PC-3 (cell line): Measurements from ENCODE around the gene FHL2. TPM values are rescaled to one million over a fixed set of nuclear protein-coding genes. Genes with fewer than 3 reads are reported as not detected.

Experiments
- ATAC-seq: fragments of 200-7000 bp; cut with Tn5 transposase; 2 replicates; pipeline ENCODE4 v1.9.1; 2020; ENCODE audit warnings: mild to moderate bottlenecking, moderate library complexity
- BruUV-seq: library from RNA; stranded (reverse); fragments of 400-500 nt; replicated peaks from 2 replicates; lab custom pipeline; 2021; lab: Mats Ljungman, UMichigan
- CTCF ChIA-PET: fragments of 300-600 bp; sonication (Branson Sonifier 250); formaldehyde crosslinking; loops from one replicate; lab custom pipeline; 2022; ENCODE audit warnings: antibody characterized with exemption; lab: Charles Lee
- POLR2A ChIA-PET: fragments of 300-600 bp; sonication (Branson Sonifier 250); formaldehyde crosslinking; loops from one replicate; lab custom pipeline; 2022; ENCODE audit warnings: antibody characterized with exemption; ENCODE audit not compliant: unreplicated experiment; lab: Charles Lee
- DNase-seq: peaks from one replicate; pipeline ENCODE4 v3.0.0-alpha.2; 2015
- H2AFZ ChIP-seq: fragments of 300-600 bp; sonication (generic); 2 replicates; pipeline ENCODE4 v1.6.0; 2016; ENCODE audit warnings: antibody characterized with exemption, low read length
- H3F3A ChIP-seq: fragments of 300-600 bp; sonication (generic); one replicate; pipeline ENCODE4 v1.6.0; 2017; ENCODE audit warnings: antibody characterized with exemption, low read length, control low read depth, mild to moderate bottlenecking; ENCODE audit not compliant: unreplicated experiment
- H3K27ac ChIP-seq: fragments of 300-600 bp; sonication (generic); 2 replicates; pipeline ENCODE4 v1.5.1; 2016; ENCODE audit warnings: mild to moderate bottlenecking, low read length
- H3K27me3 ChIP-seq: fragments of 300-600 bp; sonication (generic); 2 replicates; pipeline ENCODE4 v1.6.1; 2016; ENCODE audit warnings: low read length, mixed read lengths
- H3K36me3 ChIP-seq: fragments of 300-600 bp; sonication (generic); 2 replicates; pipeline ENCODE4 v1.6.1; 2016; ENCODE audit warnings: low read depth, mixed run types, low read length, mixed read lengths
- H3K4me1 ChIP-seq: fragments of 300-600 bp; sonication (generic); 2 replicates; pipeline ENCODE4 v1.5.1; 2016; ENCODE audit warnings: low read length; ENCODE audit not compliant: insufficient read depth
- H3K4me2 ChIP-seq: fragments of 300-600 bp; sonication (generic); 2 replicates; pipeline ENCODE4 v1.6.0; 2016; ENCODE audit warnings: low read length
- H3K4me3 ChIP-seq: fragments of 300-600 bp; sonication (generic); 2 replicates; pipeline ENCODE4 v1.5.1; 2016; ENCODE audit warnings: mild to moderate bottlenecking, low read length, mixed read lengths
- H3K79me2 ChIP-seq: fragments of 300-600 bp; sonication (generic); 2 replicates; pipeline ENCODE4 v1.6.1; 2017; ENCODE audit warnings: low read length, mixed read lengths
- H3K9ac ChIP-seq: fragments of 300-600 bp; sonication (generic); 2 replicates; pipeline ENCODE4 v1.6.0; 2016; ENCODE audit warnings: mild to moderate bottlenecking, low read length
- H3K9me2 ChIP-seq: fragments of 300-600 bp; sonication (generic); replicated peaks from 2 replicates; pipeline ENCODE4 v1.6.1; 2016; ENCODE audit warnings: mixed run types, low read length, mixed read lengths
- H3K9me3 ChIP-seq: fragments of 300-600 bp; sonication (generic); 2 replicates; pipeline ENCODE4 v1.6.1; 2016; ENCODE audit warnings: low read length, mixed read lengths
- H4K20me1 ChIP-seq: fragments of 300-600 bp; sonication (generic); 2 replicates; pipeline ENCODE4 v1.6.1; 2016; ENCODE audit warnings: low read length, mixed read lengths
- EZH2 ChIP-seq: fragments of 300-600 bp; sonication (generic); IDR thresholded peaks from one replicate; pipeline ENCODE4 v1.6.1; 2017; ENCODE audit warnings: antibody characterized with exemption, mild to moderate bottlenecking, low read length; ENCODE audit not compliant: unreplicated experiment
- EZH2phosphoT487 ChIP-seq: fragments of 300-600 bp; sonication (generic); IDR thresholded peaks from 2 replicates; pipeline ENCODE4 v1.6.1; 2018; ENCODE audit warnings: mild to moderate bottlenecking, antibody characterized with exemption, low read length, borderline replicate concordance
- intact Hi-C: fragments of 100-400 bp; cut with micrococcal nuclease; formaldehyde crosslinking; loops from 2 replicates; pipeline ENCODE4 v1.9.0; 2023
- total RNA-seq: library from RNA; depleted of rRNA; stranded (reverse); fragments of >200 nt; gene quantifications from 2 replicates; pipeline ENCODE4 v1.2.3, GENCODE V29; 2014
- TF ChIP-seq, protein P1 (sequence below): fragments of 300-600 bp; sonication (generic); conservative IDR thresholded peaks from 2 replicates; pipeline ENCODE4 v1.5.1; 2017; ENCODE audit warnings: antibody characterized with exemption, low read depth, mild to moderate bottlenecking, low read length

The FHL2 gene
- total RNA-seq, 1 experiment from 2014 or later, result 118 TPM

DNA sequence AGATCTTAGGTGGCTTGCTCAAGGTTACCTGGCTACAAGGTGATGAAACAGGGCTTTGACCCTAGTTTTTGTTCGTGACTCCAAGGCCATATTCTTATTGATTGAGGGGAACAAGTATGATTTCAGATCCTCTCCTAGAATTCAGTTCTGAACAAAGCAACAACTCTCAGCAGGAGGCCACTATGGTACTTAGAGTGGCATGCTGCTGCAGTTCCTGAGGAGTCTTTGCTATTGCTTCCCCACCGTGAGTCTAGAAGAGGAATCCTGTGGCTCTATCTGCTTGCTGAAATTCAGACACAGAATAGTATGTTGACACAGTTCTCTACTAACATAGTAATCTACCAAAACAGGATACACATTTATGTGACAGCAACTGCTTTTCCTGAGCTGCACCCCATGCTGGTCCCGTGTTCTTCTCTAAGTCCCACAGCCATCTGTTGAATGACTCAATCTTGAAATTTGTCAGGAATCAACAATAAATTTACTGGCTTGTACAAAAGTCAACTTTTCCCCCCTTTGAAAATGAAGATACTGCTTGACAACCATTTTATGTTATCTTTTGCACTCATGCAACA lies 73.4 kb downstream of the FHL2 start:
- H3K27me3 ChIP-seq, result no peaks in the 10 kb centered on the region
- H3K4me1 ChIP-seq, result peaks cover 57% of the 10 kb centered on the region
- H3F3A ChIP-seq, result no peaks in the 10 kb centered on the region
- intact Hi-C loops, result loop anchor here (5.0 kb wide), 1 partner anchor 33 kb away; no protein-coding TSS in a partner anchor
- no peak overlapping the region for H2AFZ ChIP-seq
- H3K36me3 ChIP-seq, result peaks cover 3% of the 10 kb centered on the region; the same call in 1 of the 2 replicates
- peaks cover 89% of the 10 kb centered on the region for H3K79me2 ChIP-seq
- BruUV-seq, result no TSS peak
- no peaks in the 10 kb centered on the region for H3K9me3 ChIP-seq
- peak overlapping the region; percentile 33 for H3K27ac ChIP-seq
- TF ChIP-seq EZH2phosphoT487 (no peak), EZH2 (no peak)
- TF ChIP-seq, protein P1, sequence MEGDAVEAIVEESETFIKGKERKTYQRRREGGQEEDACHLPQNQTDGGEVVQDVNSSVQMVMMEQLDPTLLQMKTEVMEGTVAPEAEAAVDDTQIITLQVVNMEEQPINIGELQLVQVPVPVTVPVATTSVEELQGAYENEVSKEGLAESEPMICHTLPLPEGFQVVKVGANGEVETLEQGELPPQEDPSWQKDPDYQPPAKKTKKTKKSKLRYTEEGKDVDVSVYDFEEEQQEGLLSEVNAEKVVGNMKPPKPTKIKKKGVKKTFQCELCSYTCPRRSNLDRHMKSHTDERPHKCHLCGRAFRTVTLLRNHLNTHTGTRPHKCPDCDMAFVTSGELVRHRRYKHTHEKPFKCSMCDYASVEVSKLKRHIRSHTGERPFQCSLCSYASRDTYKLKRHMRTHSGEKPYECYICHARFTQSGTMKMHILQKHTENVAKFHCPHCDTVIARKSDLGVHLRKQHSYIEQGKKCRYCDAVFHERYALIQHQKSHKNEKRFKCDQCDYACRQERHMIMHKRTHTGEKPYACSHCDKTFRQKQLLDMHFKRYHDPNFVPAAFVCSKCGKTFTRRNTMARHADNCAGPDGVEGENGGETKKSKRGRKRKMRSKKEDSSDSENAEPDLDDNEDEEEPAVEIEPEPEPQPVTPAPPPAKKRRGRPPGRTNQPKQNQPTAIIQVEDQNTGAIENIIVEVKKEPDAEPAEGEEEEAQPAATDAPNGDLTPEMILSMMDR, result no peak
- no peaks in the 10 kb centered on the region for H3K9me2 ChIP-seq
- H3K9ac ChIP-seq, result no peak overlapping the region
- H4K20me1 ChIP-seq, result no peaks in the 10 kb centered on the region
- DNase-seq, result peak; percentile 61
- ChIA-PET CTCF (no interaction called here), POLR2A (no interaction called here)
- no peak overlapping the region for H3K4me3 ChIP-seq
- peak overlapping the region; percentile 35 for H3K4me2 ChIP-seq
- ATAC-seq, result peak; percentile 58

DNA sequence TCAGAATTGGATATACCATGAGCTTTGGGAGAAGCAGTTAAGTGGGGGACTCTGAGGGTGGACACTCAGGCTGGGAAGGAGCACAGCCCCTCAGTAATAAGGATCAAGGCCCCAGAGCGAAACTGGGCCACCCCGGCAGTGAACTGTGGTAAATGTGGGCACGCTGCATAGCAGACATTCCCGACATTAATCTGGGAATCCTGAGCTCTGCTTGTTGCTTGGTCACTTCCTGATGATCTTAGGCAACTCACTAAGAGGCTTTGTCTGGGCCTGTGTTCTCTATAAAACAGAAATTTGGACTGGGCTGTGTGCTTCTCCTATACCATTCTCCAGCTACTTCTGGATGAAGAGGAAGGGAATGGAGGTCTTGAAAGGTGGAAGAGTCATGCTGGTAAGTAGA lies 74.1 kb downstream of the FHL2 start:
- ATAC-seq (no peak), DNase-seq (no peak)
- no peaks in the 10 kb centered on the region for H3K27me3 ChIP-seq
- no peak overlapping the region for H3K9ac ChIP-seq
- H4K20me1 ChIP-seq, result no peaks in the 10 kb centered on the region
- no peaks in the 10 kb centered on the region for H3K9me2 ChIP-seq
- ChIA-PET CTCF (no interaction called here), POLR2A (no interaction called here)
- no TSS peak for BruUV-seq
- H3F3A ChIP-seq, result no peaks in the 10 kb centered on the region
- no peaks in the 10 kb centered on the region for H3K9me3 ChIP-seq
- peaks cover 55% of the 10 kb centered on the region for H3K4me1 ChIP-seq
- no peak overlapping the region for H3K4me2 ChIP-seq
- H3K79me2 ChIP-seq, result peaks cover 89% of the 10 kb centered on the region
- no peak overlapping the region for H3K4me3 ChIP-seq
- intact Hi-C loops, result loop anchor here (5.0 kb wide), 1 partner anchor 32 kb away; no protein-coding TSS in a partner anchor
- no peak overlapping the region for H2AFZ ChIP-seq
- peak overlapping the region; percentile 33; the same call in 1 of the 2 replicates for H3K27ac ChIP-seq
- peaks cover 3% of the 10 kb centered on the region; the same call in 1 of the 2 replicates for H3K36me3 ChIP-seq
- TF ChIP-seq, protein P1, result no peak
- TF ChIP-seq EZH2 (no peak), EZH2phosphoT487 (no peak)

DNA sequence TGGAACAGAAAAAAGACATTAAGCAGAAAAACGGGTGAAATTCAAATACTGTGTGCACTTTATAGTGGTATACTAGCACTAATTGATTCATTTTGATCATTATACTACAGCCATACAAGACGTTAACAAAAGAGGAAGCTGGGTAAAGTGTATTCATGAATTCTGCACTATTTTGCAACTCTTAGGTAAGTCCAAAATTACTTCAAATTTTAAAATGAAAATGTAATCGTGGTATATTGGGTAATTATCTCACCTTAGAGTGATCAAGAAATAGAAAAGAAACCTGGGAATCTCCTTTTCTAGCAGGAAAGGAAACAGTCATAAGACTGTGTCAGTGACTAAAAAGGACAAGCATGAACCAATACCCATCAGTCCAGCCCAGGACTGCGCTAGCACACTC lies 74.8 kb downstream of the FHL2 start:
- no peaks in the 10 kb centered on the region for H3F3A ChIP-seq
- H3K9me3 ChIP-seq, result no peaks in the 10 kb centered on the region
- intact Hi-C loops, result no loop called here
- no peak overlapping the region for H2AFZ ChIP-seq
- CTCF ChIA-PET, result no interaction called here
- BruUV-seq, result no TSS peak
- H3K9me2 ChIP-seq, result no peaks in the 10 kb centered on the region
- H3K4me1 ChIP-seq, result peaks cover 55% of the 10 kb centered on the region
- DNase-seq (no peak), ATAC-seq (no peak)
- H3K4me2 ChIP-seq, result no peak overlapping the region
- no peak overlapping the region for H3K9ac ChIP-seq
- TF ChIP-seq EZH2phosphoT487 (no peak), EZH2 (no peak)
- TF ChIP-seq, protein P1, result no peak
- H3K27me3 ChIP-seq, result no peaks in the 10 kb centered on the region
- peaks cover 86% of the 10 kb centered on the region for H3K79me2 ChIP-seq
- H4K20me1 ChIP-seq, result no peaks in the 10 kb centered on the region
- peaks cover 3% of the 10 kb centered on the region; the same call in 1 of the 2 replicates for H3K36me3 ChIP-seq
- no peak overlapping the region for H3K27ac ChIP-seq
- POLR2A ChIA-PET, result no interaction called here
- H3K4me3 ChIP-seq, result no peak overlapping the region
